ENCODE measurements around the gene VIPR1.

Gene VIPR1

DNA sequence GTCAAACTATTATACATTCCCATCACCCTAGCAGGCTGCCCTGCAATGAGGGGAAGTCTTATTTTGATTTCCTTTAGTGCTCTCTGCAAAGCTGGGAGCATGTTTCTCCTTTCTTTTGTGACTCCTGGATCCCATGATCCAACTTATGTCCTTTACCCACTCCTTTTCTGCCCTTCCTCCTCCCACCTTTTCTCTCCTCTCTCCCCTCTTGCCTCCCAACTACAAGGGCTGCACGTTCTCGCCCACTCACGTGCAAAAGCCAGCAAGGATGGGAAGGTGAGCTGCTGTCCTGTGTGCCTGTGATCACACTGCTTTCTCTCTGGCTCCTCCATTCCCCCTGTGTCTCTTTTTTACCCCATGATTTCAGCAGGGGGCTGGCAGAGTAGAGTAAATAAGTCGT, 6.1 kb downstream of the VIPR1 start:
- H3K14ac ChIP-seq (ENCODE audit: low read length in 2 of 2): no peak overlapping the region
- peaks cover 55 to 63% of the 10 kb centered on the region in 2 experiments for H3K27me3 ChIP-seq (ENCODE audit: control insufficient read depth in 1 of 2, insufficient read depth in 1 of 2, low read length in 2 of 2)
- H2BK12ac ChIP-seq (ENCODE audit: low read length in 2 of 2): no peak overlapping the region
- no peak overlapping the region for H2BK15ac ChIP-seq (ENCODE audit: low read depth, poor library complexity, severe bottlenecking)
- no peak overlapping the region for H2AFZ ChIP-seq (ENCODE audit: low read depth, low read length)
- H4K91ac ChIP-seq (ENCODE audit: low read length): no peak overlapping the region
- H3K4me3 ChIP-seq (ENCODE audit: insufficient read depth in 1 of 2, low read depth in 1 of 2, low read length in 2 of 2): no peak overlapping the region
- H2BK120ac ChIP-seq (ENCODE audit: low read depth, low read length): no peak overlapping the region
- H3K23ac ChIP-seq (ENCODE audit: low read length in 2 of 2): no peak overlapping the region
- no peak overlapping the region for H4K8ac ChIP-seq (ENCODE audit: low read length)
- H3K9ac ChIP-seq (ENCODE audit: low read length): no peak overlapping the region
- no peaks in the 10 kb centered on the region for H3K79me1 ChIP-seq (replicated peaks; ENCODE audit: low read length, poor library complexity, severe bottlenecking)
- no peak for DNase-seq
- H3K9me3 ChIP-seq (ENCODE audit: control insufficient read depth, low read length): no peaks in the 10 kb centered on the region
- H3K27ac ChIP-seq (ENCODE audit: low read length, poor library complexity, severe bottlenecking): no peak overlapping the region
- H2AK5ac ChIP-seq (ENCODE audit: low read length, severe bottlenecking): no peak overlapping the region
- no peak overlapping the region for H3K18ac ChIP-seq (ENCODE audit: low read depth in 1 of 2, low read length in 2 of 2)
- no peak overlapping the region for H3K4me2 ChIP-seq (ENCODE audit: low read length, poor library complexity, severe bottlenecking)
- no peak overlapping the region for H3K4ac ChIP-seq (ENCODE audit: low read depth in 1 of 2, low read length in 2 of 2)
- no peaks in the 10 kb centered on the region for H3K36me3 ChIP-seq (ENCODE audit: control insufficient read depth in 1 of 2, insufficient read depth in 2 of 2, low read depth in 1 of 2, low read length in 2 of 2)
- H3K4me1 ChIP-seq (ENCODE audit: control insufficient read depth, insufficient read depth, low read depth, low read length): no peaks in the 10 kb centered on the region
- no peak overlapping the region for H2BK5ac ChIP-seq (ENCODE audit: low read depth, low read length, poor library complexity, severe bottlenecking)
- WGBS: 75% methylated on average over 3 of the region's 4 CpGs

DNA sequence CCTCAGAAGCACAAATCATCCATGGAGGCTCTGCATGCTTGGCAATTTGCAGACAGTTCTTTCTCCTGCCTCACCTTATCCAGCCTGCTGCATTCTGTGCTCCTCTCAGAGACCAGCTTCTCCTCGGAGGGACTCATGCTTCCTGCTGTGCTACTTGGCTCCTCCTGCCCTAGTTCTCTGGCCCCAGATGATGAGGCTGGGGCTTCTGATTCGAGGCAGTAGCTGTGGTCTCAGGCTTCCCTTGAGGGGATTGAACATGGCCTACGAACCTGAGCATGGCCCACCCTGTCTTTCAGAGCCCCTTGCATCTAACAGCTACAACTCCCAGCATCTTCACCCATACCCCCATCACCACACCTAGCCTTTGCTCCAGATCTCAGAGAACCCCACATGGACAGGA, 6.7 kb downstream of the VIPR1 start:
- H3K36me3 ChIP-seq (ENCODE audit: control insufficient read depth in 1 of 2, insufficient read depth in 2 of 2, low read depth in 1 of 2, low read length in 2 of 2): no peaks in the 10 kb centered on the region
- 52% methylated on average over 3 of the region's 3 CpGs for WGBS

DNA sequence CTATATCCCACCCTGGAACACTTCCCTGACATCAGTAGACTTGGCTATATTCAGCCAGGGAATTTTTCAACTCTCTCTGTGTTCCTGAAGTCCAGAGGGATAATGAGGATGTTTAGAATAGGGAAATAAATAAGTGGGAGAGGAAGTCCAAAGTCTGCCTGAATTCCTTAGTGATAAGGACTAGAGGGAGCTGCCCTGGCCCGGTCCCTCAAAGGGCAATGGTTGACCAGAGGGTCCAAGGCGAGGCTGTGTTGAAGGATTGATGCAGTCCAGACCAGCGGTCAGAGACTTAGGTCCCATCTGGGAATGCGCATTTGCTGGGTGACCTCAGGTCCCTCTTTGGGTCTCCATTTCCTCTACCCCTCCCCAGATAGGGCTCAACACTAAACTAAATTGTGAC, 7.9 kb downstream of the VIPR1 start:
- Histone ChIP-seq H4K91ac (ENCODE audit: low read length) (no peak overlapping the region), H3K36me3 (ENCODE audit: control insufficient read depth in 1 of 2, insufficient read depth in 2 of 2, low read depth in 1 of 2, low read length in 2 of 2) (no peaks in the 10 kb centered on the region), H3K79me1 (replicated peaks; ENCODE audit: low read length, poor library complexity, severe bottlenecking) (no peaks in the 10 kb centered on the region), H2AFZ (ENCODE audit: low read depth, low read length) (no peak overlapping the region), H3K9ac (ENCODE audit: low read length) (no peak overlapping the region), H3K27me3 (ENCODE audit: control insufficient read depth in 1 of 2, insufficient read depth in 1 of 2, low read length in 2 of 2) (peaks cover 51 to 54% of the 10 kb centered on the region in 2 experiments), H4K8ac (ENCODE audit: low read length) (no peak overlapping the region), H2BK120ac (ENCODE audit: low read depth, low read length) (no peak overlapping the region), H3K9me3 (ENCODE audit: control insufficient read depth, low read length) (no peaks in the 10 kb centered on the region), H2BK12ac (ENCODE audit: low read length in 2 of 2) (no peak overlapping the region), H3K4me3 (ENCODE audit: insufficient read depth in 1 of 2, low read depth in 1 of 2, low read length in 2 of 2) (no peak overlapping the region), H3K4me2 (ENCODE audit: low read length, poor library complexity, severe bottlenecking) (no peak overlapping the region), H2BK5ac (ENCODE audit: low read depth, low read length, poor library complexity, severe bottlenecking) (no peak overlapping the region), H2AK5ac (ENCODE audit: low read length, severe bottlenecking) (no peak overlapping the region), H3K23ac (ENCODE audit: low read length in 2 of 2) (no peak overlapping the region), H3K4ac (ENCODE audit: low read depth in 1 of 2, low read length in 2 of 2) (no peak overlapping the region), H3K18ac (ENCODE audit: low read depth in 1 of 2, low read length in 2 of 2) (no peak overlapping the region), H2BK15ac (ENCODE audit: low read depth, poor library complexity, severe bottlenecking) (no peak overlapping the region), H3K4me1 (ENCODE audit: control insufficient read depth, insufficient read depth, low read depth, low read length) (no peaks in the 10 kb centered on the region), H3K27ac (ENCODE audit: low read length, poor library complexity, severe bottlenecking) (no peak overlapping the region), H3K14ac (ENCODE audit: low read length in 2 of 2) (no peak overlapping the region)
- 54% methylated on average over 4 of the region's 4 CpGs for WGBS
- no peak for DNase-seq

More for the DNA sequence above, 6.7 kb downstream of the VIPR1 start:
- DNase-seq: no peak
- Histone ChIP-seq H2AK5ac (ENCODE audit: low read length, severe bottlenecking) (no peak overlapping the region), H3K14ac (ENCODE audit: low read length in 2 of 2) (no peak overlapping the region), H3K9ac (ENCODE audit: low read length) (no peak overlapping the region), H3K9me3 (ENCODE audit: control insufficient read depth, low read length) (no peaks in the 10 kb centered on the region), H3K23ac (ENCODE audit: low read length in 2 of 2) (no peak overlapping the region), H3K4me3 (ENCODE audit: insufficient read depth in 1 of 2, low read depth in 1 of 2, low read length in 2 of 2) (no peak overlapping the region), H3K4me2 (ENCODE audit: low read length, poor library complexity, severe bottlenecking) (no peak overlapping the region), H2BK15ac (ENCODE audit: low read depth, poor library complexity, severe bottlenecking) (no peak overlapping the region), H3K27ac (ENCODE audit: low read length, poor library complexity, severe bottlenecking) (no peak overlapping the region), H4K8ac (ENCODE audit: low read length) (peak overlapping the region; percentile 9), H4K91ac (ENCODE audit: low read length) (no peak overlapping the region), H2BK120ac (ENCODE audit: low read depth, low read length) (no peak overlapping the region), H3K79me1 (replicated peaks; ENCODE audit: low read length, poor library complexity, severe bottlenecking) (no peaks in the 10 kb centered on the region), H3K4ac (ENCODE audit: low read depth in 1 of 2, low read length in 2 of 2) (no peak overlapping the region), H3K27me3 (ENCODE audit: control insufficient read depth in 1 of 2, insufficient read depth in 1 of 2, low read length in 2 of 2) (peaks cover 51 to 58% of the 10 kb centered on the region in 2 experiments), H2AFZ (ENCODE audit: low read depth, low read length) (no peak overlapping the region), H3K18ac (ENCODE audit: low read depth in 1 of 2, low read length in 2 of 2) (no peak overlapping the region), H2BK5ac (ENCODE audit: low read depth, low read length, poor library complexity, severe bottlenecking) (no peak overlapping the region), H2BK12ac (ENCODE audit: low read length in 2 of 2) (no peak overlapping the region), H3K4me1 (ENCODE audit: control insufficient read depth, insufficient read depth, low read depth, low read length) (no peaks in the 10 kb centered on the region)

GRCh38 chr3:42511201-42511600, 8.8 kb downstream of the VIPR1 start:
- Histone ChIP-seq H3K4me2 (ENCODE audit: low read length, poor library complexity, severe bottlenecking) (no peak overlapping the region), H3K36me3 (ENCODE audit: control insufficient read depth in 1 of 2, insufficient read depth in 2 of 2, low read depth in 1 of 2, low read length in 2 of 2) (no peaks in the 10 kb centered on the region), H3K18ac (ENCODE audit: low read depth in 1 of 2, low read length in 2 of 2) (no peak overlapping the region), H3K23ac (ENCODE audit: low read length in 2 of 2) (no peak overlapping the region), H2BK12ac (ENCODE audit: low read length in 2 of 2) (no peak overlapping the region), H3K9ac (ENCODE audit: low read length) (no peak overlapping the region), H2AK5ac (ENCODE audit: low read length, severe bottlenecking) (no peak overlapping the region), H3K14ac (ENCODE audit: low read length in 2 of 2) (no peak overlapping the region), H3K9me3 (ENCODE audit: control insufficient read depth, low read length) (no peaks in the 10 kb centered on the region), H3K79me1 (replicated peaks; ENCODE audit: low read length, poor library complexity, severe bottlenecking) (no peaks in the 10 kb centered on the region), H2BK120ac (ENCODE audit: low read depth, low read length) (no peak overlapping the region), H3K4me3 (ENCODE audit: insufficient read depth in 1 of 2, low read depth in 1 of 2, low read length in 2 of 2) (peak overlapping the region in 1 of 2 experiments; percentile 15), H3K27ac (ENCODE audit: low read length, poor library complexity, severe bottlenecking) (no peak overlapping the region), H2AFZ (ENCODE audit: low read depth, low read length) (no peak overlapping the region), H2BK5ac (ENCODE audit: low read depth, low read length, poor library complexity, severe bottlenecking) (no peak overlapping the region), H4K8ac (ENCODE audit: low read length) (no peak overlapping the region), H3K27me3 (ENCODE audit: control insufficient read depth in 1 of 2, insufficient read depth in 1 of 2, low read length in 2 of 2) (peaks cover 48 to 51% of the 10 kb centered on the region in 2 experiments), H4K91ac (ENCODE audit: low read length) (no peak overlapping the region), H3K4me1 (ENCODE audit: control insufficient read depth, insufficient read depth, low read depth, low read length) (no peaks in the 10 kb centered on the region), H3K4ac (ENCODE audit: low read depth in 1 of 2, low read length in 2 of 2) (no peak overlapping the region), H2BK15ac (ENCODE audit: low read depth, poor library complexity, severe bottlenecking) (no peak overlapping the region)
- no peak for DNase-seq
- 95% methylated on average over 1 of the region's 1 CpG for WGBS

All from mesenchymal stem cell (in vitro differentiated cells and primary cell).